Hepatocyte (in vitro differentiated cells): ENCODE results near the gene BCAS1. TPM values are rescaled to one million over a fixed set of nuclear protein-coding genes. Genes with fewer than 3 reads are reported as not detected.

Experiments used
- DNase-seq: peaks from one replicate; pipeline ENCODE4 v3.0.0-alpha.2; 2016; ENCODE audit warnings: low spot score
- H2AFZ ChIP-seq: fragments of 200-600 bp; sonication (generic); 2 replicates; pipeline ENCODE4 v1.6.0; 2016; ENCODE audit warnings: antibody characterized with exemption, mild to moderate bottlenecking
- H3K27ac ChIP-seq: fragments of 200-600 bp; sonication (generic); 2 replicates; pipeline ENCODE4 v1.5.1; 2016; ENCODE audit warnings: mild to moderate bottlenecking
- H3K27me3 ChIP-seq: fragments of 200-600 bp; sonication (generic); 2 replicates; pipeline ENCODE4 v1.6.1; 2016
- H3K36me3 ChIP-seq: fragments of 200-600 bp; sonication (generic); replicated peaks from 2 replicates; pipeline ENCODE4 v1.5.1; 2016; ENCODE audit warnings: low read depth; ENCODE audit not compliant: insufficient read depth
- H3K4me1 ChIP-seq: fragments of 200-600 bp; sonication (generic); 2 replicates; pipeline ENCODE4 v1.5.1; 2016; ENCODE audit warnings: mild to moderate bottlenecking, moderate library complexity; ENCODE audit not compliant: insufficient read depth
- H3K4me2 ChIP-seq: fragments of 200-600 bp; sonication (generic); 2 replicates; pipeline ENCODE4 v1.6.0; 2016
- H3K4me3 ChIP-seq: fragments of 200-600 bp; sonication (generic); 2 replicates; pipeline ENCODE4 v1.5.1; 2016; ENCODE audit warnings: mild to moderate bottlenecking
- H3K79me2 ChIP-seq: fragments of 200-600 bp; sonication (generic); 2 replicates; pipeline ENCODE4 v1.6.0; 2017; ENCODE audit warnings: mild to moderate bottlenecking
- H3K9me2 ChIP-seq: fragments of 200-600 bp; sonication (generic); replicated peaks from 2 replicates; pipeline ENCODE4 v1.6.0; 2017; ENCODE audit warnings: mild to moderate bottlenecking; ENCODE audit not compliant: insufficient read depth
- H3K9me3 ChIP-seq: fragments of 200-600 bp; sonication (generic); 2 replicates; pipeline ENCODE4 v1.5.1; 2016; ENCODE audit warnings: low read depth, mild to moderate bottlenecking
- H4K20me1 ChIP-seq: fragments of 200-600 bp; sonication (generic); 2 replicates; pipeline ENCODE4 v1.6.0; 2016; ENCODE audit warnings: mild to moderate bottlenecking; ENCODE audit not compliant: insufficient read depth, poor library complexity, severe bottlenecking
- CTCF ChIP-seq: fragments of 200-600 bp; sonication (generic); IDR thresholded peaks from 2 replicates; pipeline ENCODE4 v1.5.1; 2016; ENCODE audit warnings: antibody characterized with exemption, mild to moderate bottlenecking; ENCODE audit not compliant: poor library complexity
- EZH2 ChIP-seq: fragments of 200-600 bp; sonication (generic); IDR thresholded peaks from 2 replicates; pipeline ENCODE4 v1.6.1; 2016; ENCODE audit warnings: antibody characterized with exemption, mild to moderate bottlenecking, borderline replicate concordance
- EZH2phosphoT487 ChIP-seq: fragments of 200-600 bp; sonication (generic); IDR thresholded peaks from one replicate; pipeline ENCODE4 v1.6.1; 2018; ENCODE audit warnings: antibody characterized with exemption, mild to moderate bottlenecking, low read depth, moderate library complexity; ENCODE audit not compliant: unreplicated experiment, severe bottlenecking
- WGBS: methylation state at CpG from one replicate; pipeline ENCODE4 v1.1.6; 2016; ENCODE audit warnings: low lambda C conversion rate; ENCODE audit errors: missing lambda C conversion rate; 5-methylcytosine and 5-hydroxymethylcytosine counted together
- polyA plus RNA-seq: library from polyadenylated mRNA; unstranded; fragments of >200 nt; fragmentation: Nextera tagmentation; extraction: Ambion mirVana; gene quantifications from 2 replicates; pipeline ENCODE4 v1.2.1, GENCODE V29; 2016
- total RNA-seq: library from RNA; depleted of rRNA; stranded (reverse); fragments of >200 nt; gene quantifications from 2 replicates; pipeline ENCODE4 v1.2.3, GENCODE V29; 2014

Gene BCAS1
- total and polyA plus RNA-seq, 2 experiments from 2014 or later = 4.9 to 9.8 TPM

GRCh38 chr20:54085425-54085824, 15.0 kb upstream of the BCAS1 start:
- 50% methylated on average over 1 of the region's 1 CpG for WGBS
- Histone ChIP-seq H3K4me2 (no peak overlapping the region), H3K79me2 (no peaks in the 10 kb centered on the region), H2AFZ (no peak overlapping the region), H3K9me2 (no peaks in the 10 kb centered on the region), H4K20me1 (no peaks in the 10 kb centered on the region), H3K27me3 (no peaks in the 10 kb centered on the region), H3K4me3 (no peak overlapping the region), H3K9me3 (no peaks in the 10 kb centered on the region), H3K36me3 (no peaks in the 10 kb centered on the region), H3K4me1 (peaks cover 3% of the 10 kb centered on the region), H3K27ac (no peak overlapping the region)
- TF ChIP-seq EZH2 (no peak), EZH2phosphoT487 (no peak), CTCF (no peak)
- DNase-seq = no peak

DNA sequence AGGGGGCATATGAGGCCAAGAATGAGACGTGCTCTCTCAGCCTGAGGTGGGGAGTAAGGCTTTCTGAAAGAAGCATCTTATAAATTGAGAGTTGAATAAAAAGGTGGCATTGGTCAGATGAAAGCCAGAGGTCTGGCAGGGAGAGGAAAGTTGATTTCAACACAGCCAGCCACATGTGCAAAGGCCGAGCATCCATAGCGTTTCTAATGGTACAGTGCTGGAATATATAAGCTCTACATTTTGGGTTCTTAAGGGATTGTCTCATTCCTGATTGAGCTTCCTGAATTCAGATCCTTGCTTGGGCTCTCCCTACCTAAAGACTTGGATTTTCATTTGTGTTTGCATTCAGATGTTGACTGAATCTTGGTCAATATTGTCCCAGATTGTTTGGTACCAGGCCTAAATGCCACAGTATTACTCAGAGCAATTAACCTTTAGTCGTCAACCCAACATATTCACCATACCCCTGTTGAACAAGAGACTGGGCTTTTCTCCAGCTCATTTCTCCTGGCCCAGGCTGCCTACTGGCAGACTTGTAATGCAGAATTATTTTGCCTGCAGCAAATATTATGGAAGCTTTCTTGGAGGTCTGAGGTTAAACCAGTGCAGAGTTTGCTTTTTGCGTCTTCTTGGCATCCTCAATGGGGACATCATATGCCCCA, 14.5 kb upstream of the BCAS1 start:
- Histone ChIP-seq H3K4me1 (peaks cover 3% of the 10 kb centered on the region), H3K36me3 (no peaks in the 10 kb centered on the region), H2AFZ (no peak overlapping the region), H3K27me3 (no peaks in the 10 kb centered on the region), H3K9me3 (no peaks in the 10 kb centered on the region), H3K4me3 (no peak overlapping the region), H3K79me2 (no peaks in the 10 kb centered on the region), H3K9me2 (no peaks in the 10 kb centered on the region), H3K27ac (no peak overlapping the region), H3K4me2 (no peak overlapping the region), H4K20me1 (no peaks in the 10 kb centered on the region)
- WGBS = 64% methylated on average over 5 of the region's 5 CpGs
- no peak for TF ChIP-seq CTCF
- no peak for TF ChIP-seq EZH2phosphoT487
- no peak for TF ChIP-seq EZH2
- DNase-seq = no peak

DNA sequence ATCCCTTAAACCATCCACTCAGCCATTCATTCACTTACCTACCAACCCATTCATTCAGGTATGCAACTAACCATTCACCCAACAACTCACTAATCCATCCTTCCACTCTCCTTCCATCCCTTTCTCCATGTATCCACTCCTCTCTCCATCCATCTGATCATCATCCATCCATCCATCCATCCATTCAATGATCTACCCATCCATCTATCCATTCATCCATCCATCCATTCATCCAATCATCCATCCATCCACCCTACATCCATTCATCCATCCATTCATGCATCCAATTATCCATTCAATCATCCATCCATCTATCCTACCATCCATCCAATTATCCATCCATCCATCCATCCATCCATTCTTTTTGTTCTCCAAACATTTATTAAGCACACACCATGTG, 13.8 kb upstream of the BCAS1 start:
- Histone ChIP-seq H4K20me1 (no peaks in the 10 kb centered on the region), H3K9me2 (no peaks in the 10 kb centered on the region)
- no peak for TF ChIP-seq EZH2phosphoT487
- no peak for TF ChIP-seq EZH2
- TF ChIP-seq CTCF = no peak

GRCh38 chr20:54083459-54083858, 13.1 kb upstream of the BCAS1 start:
- H3K27me3 ChIP-seq = no peaks in the 10 kb centered on the region
- no peaks in the 10 kb centered on the region for H3K9me2 ChIP-seq
- DNase-seq = no peak
- peaks cover 3% of the 10 kb centered on the region for H3K4me1 ChIP-seq
- no peaks in the 10 kb centered on the region for H3K9me3 ChIP-seq
- H2AFZ ChIP-seq = no peak overlapping the region
- H3K4me3 ChIP-seq = no peak overlapping the region
- no peak for TF ChIP-seq EZH2phosphoT487
- no peak for TF ChIP-seq EZH2
- no peak for TF ChIP-seq CTCF
- H4K20me1 ChIP-seq = no peaks in the 10 kb centered on the region
- no peak overlapping the region for H3K4me2 ChIP-seq
- no peak overlapping the region for H3K27ac ChIP-seq
- H3K79me2 ChIP-seq = no peaks in the 10 kb centered on the region
- H3K36me3 ChIP-seq = no peaks in the 10 kb centered on the region

More for the DNA sequence above, 13.8 kb upstream of the BCAS1 start:
- Histone ChIP-seq H3K27ac (no peak overlapping the region), H3K4me2 (no peak overlapping the region), H3K4me1 (peaks cover 3% of the 10 kb centered on the region), H3K79me2 (no peaks in the 10 kb centered on the region), H3K4me3 (no peak overlapping the region), H3K36me3 (no peaks in the 10 kb centered on the region), H2AFZ (no peak overlapping the region), H3K27me3 (no peaks in the 10 kb centered on the region), H3K9me3 (no peaks in the 10 kb centered on the region)
- no peak for DNase-seq
